B cell (primary cell): Measurements from ENCODE around the gene ZMIZ1. TPM values are rescaled to one million over a fixed set of nuclear protein-coding genes. Genes with fewer than 3 reads are reported as not detected.

Experiments
- ATAC-seq: fragments of 200-7000 bp; cut with Tn5 transposase; one replicate; pipeline ENCODE4 v1.10.0; 2021; ENCODE audit warnings: low read depth, mild to moderate bottlenecking, moderate number of reproducible peaks, moderate library complexity
- CTCF ChIA-PET: fragments of 350-600 bp; sonication (Branson Sonifier 250); formaldehyde crosslinking; loops from one replicate; lab custom pipeline; 2021; ENCODE audit warnings: antibody characterized with exemption, inconsistent platforms; lab: Charles Lee
- POLR2A ChIA-PET: fragments of 350-600 bp; sonication (Branson Sonifier 250); formaldehyde crosslinking; loops from one replicate; lab custom pipeline; 2021; ENCODE audit warnings: antibody characterized with exemption; lab: Charles Lee
- DNase-seq: peaks from one replicate; pipeline ENCODE4 v3.0.0; 2013
- H2AFZ ChIP-seq: 2 replicates; pipeline ENCODE4 v1.6.1; 2012; ENCODE audit warnings: mild to moderate bottlenecking, low read depth, low read length; ENCODE audit not compliant: insufficient read depth, poor library complexity, severe bottlenecking
- H3K27ac ChIP-seq, 2 donors: 1 replicate in 1 of 2; 2 replicates in 1 of 2; pipeline ENCODE4 v1.5.1; 2012 to 2013; ENCODE audit warnings: low read length in 2 of 2, mild to moderate bottlenecking in 2 of 2, moderate library complexity in 1 of 2
- H3K27me3 ChIP-seq, 4 experiments: fragments of 200-600 bp in 1 of 4; sonication (generic) in 1 of 4; replicated peaks in 1 of 4; 1 replicate in 2 of 4; 2 replicates in 2 of 4; pipeline versions ENCODE4 v1.6.1 to v1.7.0; 2013 to 2016; ENCODE audit warnings: low read length in 3 of 4, mild to moderate bottlenecking in 2 of 4, mixed read lengths in 1 of 4, moderate library complexity in 1 of 4; ENCODE audit not compliant: insufficient read depth in 4 of 4, control insufficient read depth in 3 of 4; ENCODE audit errors: control extremely low read depth in 1 of 4
- H3K36me3 ChIP-seq, 2 experiments: replicated peaks in 1 of 2; 1 replicate in 1 of 2; 2 replicates in 1 of 2; pipeline versions ENCODE4 v1.6.1 to v1.7.1; 2013; ENCODE audit warnings: low read length in 1 of 2; ENCODE audit not compliant: insufficient read depth in 2 of 2, control insufficient read depth in 1 of 2; ENCODE audit errors: control extremely low read depth in 1 of 2, extremely low read depth in 1 of 2
- H3K4me1 ChIP-seq, 2 donors: fragments of 200-600 bp in 1 of 2; sonication (generic) in 1 of 2; 1 replicate in 1 of 2; 2 replicates in 1 of 2; pipeline versions ENCODE4 v1.5.1 to v1.6.1; 2013 to 2017; ENCODE audit warnings: low read length in 2 of 2; ENCODE audit not compliant: control insufficient read depth in 2 of 2, insufficient read depth in 2 of 2
- H3K4me2 ChIP-seq: replicated peaks from 2 replicates; pipeline ENCODE3; 2012; ENCODE audit warnings: mild to moderate bottlenecking, low read depth, low read length; ENCODE audit not compliant: poor library complexity, severe bottlenecking
- H3K4me3 ChIP-seq, 5 experiments: fragments of 200-600 bp in 1 of 5; sonication (generic) in 1 of 5; 1 replicate in 3 of 5; 2 replicates in 2 of 5; pipeline versions ENCODE4 v1.5.1 to v1.7.0; 2011 to 2016; ENCODE audit warnings: low read length in 4 of 5, mild to moderate bottlenecking in 4 of 5, low read depth in 2 of 5, control low read depth in 1 of 5, moderate library complexity in 1 of 5; ENCODE audit not compliant: insufficient read depth in 1 of 5; ENCODE audit errors: control extremely low read depth in 1 of 5, extremely low read depth in 1 of 5
- H3K79me2 ChIP-seq: fragments of 200-600 bp; sonication (generic); one replicate; pipeline ENCODE4 v1.6.0; 2016; ENCODE audit warnings: low read length; ENCODE audit not compliant: control insufficient read depth, insufficient read depth
- H3K9ac ChIP-seq: fragments of 200-600 bp; sonication (generic); 2 replicates; pipeline ENCODE4 v1.6.1; 2017; ENCODE audit warnings: mild to moderate bottlenecking, low read length, moderate library complexity
- H3K9me3 ChIP-seq, 3 donors: one replicate each; pipeline versions ENCODE4 v1.6.1 to v1.7.1; 2013; ENCODE audit warnings: low read length in 2 of 3; ENCODE audit not compliant: control insufficient read depth in 2 of 3, insufficient read depth in 1 of 3; ENCODE audit errors: control extremely low read depth in 1 of 3
- H4K20me1 ChIP-seq: 2 replicates; pipeline ENCODE4 v1.6.0; 2012; ENCODE audit warnings: mild to moderate bottlenecking, low read length; ENCODE audit not compliant: insufficient read depth, control insufficient read depth, poor library complexity, severe bottlenecking
- H3K27ac Mint-ChIP-seq: one replicate; pipeline ENCODE4 v1.8.0; 2021; ENCODE audit warnings: mixed read lengths
- H3K27me3 Mint-ChIP-seq: one replicate; pipeline ENCODE4 v1.8.0; 2021; ENCODE audit warnings: mixed read lengths
- H3K4me1 Mint-ChIP-seq: one replicate; pipeline ENCODE4 v1.8.0; 2021; ENCODE audit warnings: mixed read lengths
- H3K4me3 Mint-ChIP-seq: one replicate; pipeline ENCODE4 v1.8.0; 2021; ENCODE audit warnings: mixed read lengths
- H3K9me3 Mint-ChIP-seq: one replicate; pipeline ENCODE4 v1.8.0; 2022; ENCODE audit warnings: mixed read lengths; ENCODE audit not compliant: insufficient read depth
- CTCF ChIP-seq: fragments of 200-600 bp; IDR thresholded peaks from one replicate; pipeline ENCODE4 v1.8.0; 2022; ENCODE audit warnings: antibody characterized with exemption, mild to moderate bottlenecking
- EZH2 ChIP-seq: IDR thresholded peaks from 2 replicates; pipeline ENCODE4 v1.6.1; 2012; ENCODE audit warnings: borderline replicate concordance, low read depth, mild to moderate bottlenecking, moderate library complexity, low read length; ENCODE audit not compliant: insufficient read depth, poor library complexity, severe bottlenecking
- WGBS: methylation state at CpG from one replicate; pipeline ENCODE4 v1.1.5; 2013; ENCODE audit warnings: missing lambda C conversion rate; ENCODE audit not compliant: insufficient coverage; 5-methylcytosine and 5-hydroxymethylcytosine counted together
- intact Hi-C: fragments of 100-400 bp; cut with micrococcal nuclease; formaldehyde crosslinking; loops from one replicate; pipeline ENCODE4 v1.10.0; 2022
- polyA plus RNA-seq: library from polyadenylated mRNA; depleted of rRNA; stranded (reverse); fragments of >200 nt; gene quantifications from 2 replicates; pipeline ENCODE4 v1.2.3, GENCODE V29; 2012
- total RNA-seq, 2 donors: library from RNA; stranded (reverse); fragments of 120-200 nt in 1 of 2; gene quantifications; 1 replicate in 1 of 2; 2 replicates in 1 of 2; pipeline versions ENCODE4 v1.2.3 to v1.2.4, GENCODE V29; 2013 to 2022

The ZMIZ1 gene
- total and polyA plus RNA-seq, 2 donors (not counting 1 experiment from before 2014, with no cell fraction given) = 14.3 to 64.9 TPM

- ATAC-seq = no peak
- Histone ChIP-seq H4K20me1 (no peaks in the 10 kb centered on the region), H3K9me3 (peaks cover 0 to 2% (median 0%) of the 10 kb centered on the region in 3 donors), H3K79me2 (peaks cover 14% of the 10 kb centered on the region), H2AFZ (no peak overlapping the region), H3K9ac (no peak overlapping the region), H3K4me1 (peaks cover 41 to 53% of the 10 kb centered on the region in 2 donors), H3K27ac (no peak overlapping the region), H3K27me3 (peaks cover 0 to 26% (median 12%) of the 10 kb centered on the region in 4 experiments), H3K4me3 (no peak overlapping the region), H3K36me3 (no peaks in the 10 kb centered on the region), H3K4me2 (peak overlapping the region; percentile 77)
- H3K27me3 Mint-ChIP-seq = peaks cover 44% of the 10 kb centered on the region
- H3K9me3 Mint-ChIP-seq = no peaks in the 10 kb centered on the region
- intact Hi-C loops = no loop called here
- H3K4me3 Mint-ChIP-seq = peak overlapping the region; percentile 54
- no peak overlapping the region for H3K27ac Mint-ChIP-seq
- ChIA-PET POLR2A (interaction anchor here (1.4 kb wide), 1 partner anchor 16 kb away, joined by 3 read pairs; no protein-coding TSS in a partner anchor), CTCF (no interaction called here)
- 84% methylated on average over 6 of the region's 8 CpGs for WGBS
- no peak for TF ChIP-seq EZH2
- no peak for TF ChIP-seq CTCF
- DNase-seq = no peak
- H3K4me1 Mint-ChIP-seq = peaks cover 47% of the 10 kb centered on the region
Observed at GRCh38 chr10:79082631-79083596, 14.1 kb downstream of the ZMIZ1 start.
